ENCODE data around the gene APOH. TPM values are rescaled to one million over a fixed set of nuclear protein-coding genes. Genes with fewer than 3 reads are reported as not detected.
"Not testable (repeated sequence)": the region's sequence is repeated elsewhere in the genome, so short reads cannot be mapped to it uniquely, and the experiment has no call there.

The APOH gene
- total and polyA plus RNA-seq, 9 donors, result 0.09 to 9.8 (median 0.39) TPM; not detected in 4

GRCh38 chr17:66264696-66265095, 35.5 kb upstream of the APOH start:
- no peak for DNase-seq
- no peaks in the 10 kb centered on the region for H3K4me1 ChIP-seq (ENCODE audit: control insufficient read depth, insufficient read depth, low read length)
- no peaks in the 10 kb centered on the region for H3K36me3 ChIP-seq (ENCODE audit: control insufficient read depth, insufficient read depth, low read length)
- H3K4me3 ChIP-seq (ENCODE audit: low read length), result no peak overlapping the region
- no peaks in the 10 kb centered on the region for H3K9me3 ChIP-seq (replicated peaks; ENCODE audit: control insufficient read depth, low read depth, low read length)
- WGBS (ENCODE audit: insufficient coverage), result 80% methylated on average over 1 of the region's 5 CpGs
- H3K27ac ChIP-seq (ENCODE audit: low read length), result no peak overlapping the region
- H3K27me3 ChIP-seq (ENCODE audit: control insufficient read depth, insufficient read depth, low read length), result peaks cover 3% of the 10 kb centered on the region

- H3K27ac ChIP-seq (ENCODE audit: low read length), result no peak overlapping the region
- no peaks in the 10 kb centered on the region for H3K4me1 ChIP-seq (ENCODE audit: control insufficient read depth, insufficient read depth, low read length)
- DNase-seq, result no peak
- H3K9me3 ChIP-seq (replicated peaks; ENCODE audit: control insufficient read depth, low read depth, low read length), result no peaks in the 10 kb centered on the region
- peaks cover 3% of the 10 kb centered on the region for H3K27me3 ChIP-seq (ENCODE audit: control insufficient read depth, insufficient read depth, low read length)
- WGBS (ENCODE audit: insufficient coverage), result 50% methylated on average over 1 of the region's 2 CpGs
- H3K36me3 ChIP-seq (ENCODE audit: control insufficient read depth, insufficient read depth, low read length), result no peaks in the 10 kb centered on the region
- H3K4me3 ChIP-seq (ENCODE audit: low read length), result no peak overlapping the region
These were observed 33.6 kb upstream of the APOH start for GRCh38 chr17:66262767-66263166.

- DNase-seq, result no peak
- H3K36me3 ChIP-seq (ENCODE audit: control insufficient read depth, insufficient read depth, low read length), result no peaks in the 10 kb centered on the region
- H3K4me3 ChIP-seq (ENCODE audit: low read length), result no peak overlapping the region
- no peaks in the 10 kb centered on the region for H3K4me1 ChIP-seq (ENCODE audit: control insufficient read depth, insufficient read depth, low read length)
- no peak overlapping the region for H3K27ac ChIP-seq (ENCODE audit: low read length)
- no peaks in the 10 kb centered on the region for H3K9me3 ChIP-seq (replicated peaks; ENCODE audit: control insufficient read depth, low read depth, low read length)
- peaks cover 3% of the 10 kb centered on the region for H3K27me3 ChIP-seq (ENCODE audit: control insufficient read depth, insufficient read depth, low read length)
- WGBS (ENCODE audit: insufficient coverage), result no CpG with 5 or more reads among the region's 1 CpG
These were observed 31.5 kb upstream of the APOH start for GRCh38 chr17:66260688-66261087.

DNA sequence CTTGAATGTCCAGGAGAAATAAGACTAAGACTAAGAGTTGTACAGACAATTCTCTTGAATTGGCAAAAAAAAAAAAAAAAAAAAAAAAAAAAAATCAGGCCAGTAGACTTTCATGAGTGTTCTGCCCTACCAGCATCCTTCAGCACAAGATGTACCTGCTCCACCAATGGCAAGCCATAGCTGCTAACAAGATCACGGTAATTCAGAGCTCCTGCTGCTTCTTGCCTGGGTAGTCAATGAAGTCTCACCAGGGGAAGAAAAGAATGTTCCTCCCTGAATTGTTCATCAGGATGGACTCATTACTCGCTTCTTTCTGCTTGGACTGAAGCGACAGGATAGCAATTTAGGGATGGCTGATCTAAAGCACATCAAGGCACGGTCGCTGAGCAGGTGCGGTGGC, 31.1 kb upstream of the APOH start:
- H3K4me1 ChIP-seq (ENCODE audit: control insufficient read depth, insufficient read depth, low read length), result no peaks in the 10 kb centered on the region
- DNase-seq, result no peak
- H3K27me3 ChIP-seq (ENCODE audit: control insufficient read depth, insufficient read depth, low read length), result peaks cover 3% of the 10 kb centered on the region
- WGBS (ENCODE audit: insufficient coverage), result 62% methylated on average over 5 of the region's 6 CpGs
- no peak overlapping the region for H3K27ac ChIP-seq (ENCODE audit: low read length)
- no peaks in the 10 kb centered on the region for H3K36me3 ChIP-seq (ENCODE audit: control insufficient read depth, insufficient read depth, low read length)
- H3K4me3 ChIP-seq (ENCODE audit: low read length), result no peak overlapping the region
- no peaks in the 10 kb centered on the region for H3K9me3 ChIP-seq (replicated peaks; ENCODE audit: control insufficient read depth, low read depth, low read length)

GRCh38 chr17:66255527-66255971, 26.3 kb upstream of the APOH start:
- Histone ChIP-seq H3K27ac (ENCODE audit: low read length) (no peak overlapping the region), H3K9me3 (replicated peaks; ENCODE audit: control insufficient read depth, low read depth, low read length) (no peaks in the 10 kb centered on the region), H3K36me3 (ENCODE audit: control insufficient read depth, insufficient read depth, low read length) (no peaks in the 10 kb centered on the region), H3K4me1 (ENCODE audit: control insufficient read depth, insufficient read depth, low read length) (no peaks in the 10 kb centered on the region), H3K27me3 (ENCODE audit: control insufficient read depth, insufficient read depth, low read length) (no peaks in the 10 kb centered on the region), H3K4me3 (ENCODE audit: low read length) (no peak overlapping the region)
- WGBS (ENCODE audit: insufficient coverage), result 80% methylated on average over 1 of the region's 3 CpGs
- DNase-seq, result no peak

DNA sequence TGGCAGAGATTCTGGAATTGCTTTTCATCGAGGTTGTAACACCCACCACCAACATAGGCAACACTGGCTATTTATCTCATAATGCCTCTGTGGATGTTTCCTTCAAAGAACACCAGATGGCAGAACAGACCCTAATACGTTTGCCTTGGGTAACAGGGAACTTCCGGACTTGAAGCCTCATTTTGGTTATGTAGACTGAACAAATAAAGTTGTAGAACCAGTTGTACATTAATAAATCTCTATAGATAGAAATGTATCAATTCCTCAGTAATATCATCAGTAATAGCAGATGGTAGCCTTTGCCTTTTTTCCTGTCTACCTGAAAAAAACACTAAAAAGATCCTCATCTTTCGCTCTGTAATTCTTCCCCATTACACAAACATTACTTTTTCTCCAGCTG, 25.9 kb upstream of the APOH start:
- no peaks in the 10 kb centered on the region for H3K36me3 ChIP-seq (ENCODE audit: control insufficient read depth, insufficient read depth, low read length)
- H3K9me3 ChIP-seq (replicated peaks; ENCODE audit: control insufficient read depth, low read depth, low read length), result no peaks in the 10 kb centered on the region
- peak; percentile 86 for DNase-seq
- H3K27me3 ChIP-seq (ENCODE audit: control insufficient read depth, insufficient read depth, low read length), result no peaks in the 10 kb centered on the region
- no peak overlapping the region for H3K27ac ChIP-seq (ENCODE audit: low read length)
- no peaks in the 10 kb centered on the region for H3K4me1 ChIP-seq (ENCODE audit: control insufficient read depth, insufficient read depth, low read length)
- WGBS (ENCODE audit: insufficient coverage), result no CpG with 5 or more reads among the region's 4 CpGs
- no peak overlapping the region for H3K4me3 ChIP-seq (ENCODE audit: low read length)

- not testable (repeated sequence) for H3K4me1 ChIP-seq (ENCODE audit: control insufficient read depth, insufficient read depth, low read length); H3K36me3 ChIP-seq (ENCODE audit: control insufficient read depth, insufficient read depth, low read length); H3K4me3 ChIP-seq (ENCODE audit: low read length); H3K27ac ChIP-seq (ENCODE audit: low read length); H3K27me3 ChIP-seq (ENCODE audit: control insufficient read depth, insufficient read depth, low read length); H3K9me3 ChIP-seq (replicated peaks; ENCODE audit: control insufficient read depth, low read depth, low read length); DNase-seq
- 75% methylated on average over 8 of the region's 8 CpGs for WGBS (ENCODE audit: insufficient coverage)
These were observed 24.2 kb upstream of the APOH start for GRCh38 chr17:66253458-66253857.

DNA sequence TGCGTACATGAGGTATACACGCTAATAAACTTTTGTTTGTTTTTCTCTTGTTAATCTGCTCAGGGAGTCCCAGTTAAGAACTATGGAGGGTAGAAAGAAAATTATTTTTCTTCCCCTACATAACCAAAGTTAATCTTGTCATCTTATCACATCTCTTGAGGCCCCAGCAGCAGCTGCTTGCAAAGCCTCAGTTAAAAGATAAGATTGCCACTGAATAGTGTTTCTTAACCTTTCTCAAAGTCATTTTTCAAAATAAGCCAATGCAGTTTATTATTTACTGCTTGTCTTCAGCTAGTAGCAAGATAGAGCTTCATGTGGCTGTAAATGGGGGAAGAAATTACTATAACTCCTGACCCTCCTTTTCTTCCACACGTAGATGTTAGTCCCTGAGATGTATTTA, 21.5 kb upstream of the APOH start:
- H3K36me3 ChIP-seq (ENCODE audit: control insufficient read depth, insufficient read depth, low read length), result no peaks in the 10 kb centered on the region
- WGBS (ENCODE audit: insufficient coverage), result no CpG with 5 or more reads among the region's 3 CpGs

GRCh38 chr17:66248285-66248684, 19.1 kb upstream of the APOH start:
- H3K27ac ChIP-seq (ENCODE audit: low read length), result no peak overlapping the region
- no peak overlapping the region for H3K4me3 ChIP-seq (ENCODE audit: low read length)
- 100% methylated on average over 1 of the region's 5 CpGs for WGBS (ENCODE audit: insufficient coverage)
- H3K27me3 ChIP-seq (ENCODE audit: control insufficient read depth, insufficient read depth, low read length), result no peaks in the 10 kb centered on the region
- no peaks in the 10 kb centered on the region for H3K4me1 ChIP-seq (ENCODE audit: control insufficient read depth, insufficient read depth, low read length)
- no peaks in the 10 kb centered on the region for H3K9me3 ChIP-seq (replicated peaks; ENCODE audit: control insufficient read depth, low read depth, low read length)
- no peaks in the 10 kb centered on the region for H3K36me3 ChIP-seq (ENCODE audit: control insufficient read depth, insufficient read depth, low read length)
- peak; percentile 15 for DNase-seq

More for the DNA sequence above, 21.5 kb upstream of the APOH start:
- no peak for DNase-seq
- no peak overlapping the region for H3K27ac ChIP-seq (ENCODE audit: low read length)
- H3K9me3 ChIP-seq (replicated peaks; ENCODE audit: control insufficient read depth, low read depth, low read length), result no peaks in the 10 kb centered on the region
- H3K4me3 ChIP-seq (ENCODE audit: low read length), result no peak overlapping the region
- H3K4me1 ChIP-seq (ENCODE audit: control insufficient read depth, insufficient read depth, low read length), result no peaks in the 10 kb centered on the region
- no peaks in the 10 kb centered on the region for H3K27me3 ChIP-seq (ENCODE audit: control insufficient read depth, insufficient read depth, low read length)

GRCh38 chr17:66241839-66242238, 12.6 kb upstream of the APOH start:
- Histone ChIP-seq H3K27me3 (ENCODE audit: control insufficient read depth, insufficient read depth, low read length) (no peaks in the 10 kb centered on the region), H3K36me3 (ENCODE audit: control insufficient read depth, insufficient read depth, low read length) (no peaks in the 10 kb centered on the region), H3K4me3 (ENCODE audit: low read length) (no peak overlapping the region), H3K27ac (ENCODE audit: low read length) (no peak overlapping the region), H3K4me1 (ENCODE audit: control insufficient read depth, insufficient read depth, low read length) (no peaks in the 10 kb centered on the region), H3K9me3 (replicated peaks; ENCODE audit: control insufficient read depth, low read depth, low read length) (no peaks in the 10 kb centered on the region)
- no CpG with 5 or more reads among the region's 1 CpG for WGBS (ENCODE audit: insufficient coverage)
- no peak for DNase-seq

- no peak for DNase-seq
- WGBS (ENCODE audit: insufficient coverage), result no CpG with 5 or more reads among the region's 3 CpGs
- Histone ChIP-seq H3K4me3 (ENCODE audit: low read length) (no peak overlapping the region), H3K9me3 (replicated peaks; ENCODE audit: control insufficient read depth, low read depth, low read length) (no peaks in the 10 kb centered on the region), H3K36me3 (ENCODE audit: control insufficient read depth, insufficient read depth, low read length) (no peaks in the 10 kb centered on the region), H3K27ac (ENCODE audit: low read length) (no peak overlapping the region), H3K27me3 (ENCODE audit: control insufficient read depth, insufficient read depth, low read length) (no peaks in the 10 kb centered on the region), H3K4me1 (ENCODE audit: control insufficient read depth, insufficient read depth, low read length) (no peaks in the 10 kb centered on the region)
These were observed 11.4 kb upstream of the APOH start for GRCh38 chr17:66240630-66241029.

All from muscle of leg (tissue), 11 donors.